ENCODE measurements around the gene HOXB3.

HOXB3 gene

GRCh38 chr17:48608494-48608834 lies 18.4 kb upstream of the HOXB3 start:
- no peak for TF ChIP-seq CTCF (IDR thresholded peaks at IDR 0.05; ENCODE audit: borderline replicate concordance, extremely low read depth, low read length, poor library complexity, severe bottlenecking)
- no peak for TF ChIP-seq EZH2 (IDR thresholded peaks at IDR 0.05; ENCODE audit: borderline replicate concordance, low read depth, low read length, severe bottlenecking)
- H3K27ac ChIP-seq (ENCODE audit: low read length), result no peak overlapping the region
- H3K4me2 ChIP-seq (ENCODE audit: insufficient read depth, low read length), result no peak overlapping the region
- no peak for ATAC-seq (ENCODE audit: insufficient read depth, low read depth)
- H4K20me1 ChIP-seq (ENCODE audit: insufficient read depth, low read length), result no peaks in the 10 kb centered on the region
- no peak for DNase-seq
- H3K4me1 ChIP-seq (ENCODE audit: insufficient read depth, low read length), result no peaks in the 10 kb centered on the region
- no peak overlapping the region for H3K9ac ChIP-seq (ENCODE audit: low read depth, low read length)
- no peaks in the 10 kb centered on the region for H3K36me3 ChIP-seq (ENCODE audit: insufficient read depth, low read length)
- no peak overlapping the region for H3K4me3 ChIP-seq (ENCODE audit: low read depth in 1 of 2, low read length in 2 of 2)
- no peaks in the 10 kb centered on the region for H3K9me3 ChIP-seq (ENCODE audit: insufficient read depth, low read length, severe bottlenecking)
- H2AFZ ChIP-seq (ENCODE audit: low read depth, low read length), result no peak overlapping the region
- H3K27me3 ChIP-seq (ENCODE audit: insufficient read depth, low read length, poor library complexity), result peaks cover 13% of the 10 kb centered on the region
- H3K79me2 ChIP-seq (ENCODE audit: insufficient read depth, low read length), result no peaks in the 10 kb centered on the region

GRCh38 chr17:48606892-48607614 lies 17.0 kb upstream of the HOXB3 start:
- no peak overlapping the region for H3K4me3 ChIP-seq (ENCODE audit: low read depth in 1 of 2, low read length in 2 of 2)
- H3K27me3 ChIP-seq (ENCODE audit: insufficient read depth, low read length, poor library complexity), result peaks cover 13% of the 10 kb centered on the region
- no peak overlapping the region for H2AFZ ChIP-seq (ENCODE audit: low read depth, low read length)
- H3K9ac ChIP-seq (ENCODE audit: low read depth, low read length), result no peak overlapping the region
- no peaks in the 10 kb centered on the region for H3K79me2 ChIP-seq (ENCODE audit: insufficient read depth, low read length)
- no peaks in the 10 kb centered on the region for H3K4me1 ChIP-seq (ENCODE audit: insufficient read depth, low read length)
- no peak overlapping the region for H3K27ac ChIP-seq (ENCODE audit: low read length)
- no peaks in the 10 kb centered on the region for H4K20me1 ChIP-seq (ENCODE audit: insufficient read depth, low read length)
- ATAC-seq (ENCODE audit: insufficient read depth, low read depth), result no peak
- DNase-seq, result no peak
- H3K9me3 ChIP-seq (ENCODE audit: insufficient read depth, low read length, severe bottlenecking), result no peaks in the 10 kb centered on the region
- no peaks in the 10 kb centered on the region for H3K36me3 ChIP-seq (ENCODE audit: insufficient read depth, low read length)
- no peak overlapping the region for H3K4me2 ChIP-seq (ENCODE audit: insufficient read depth, low read length)
- TF ChIP-seq CTCF (IDR thresholded peaks at IDR 0.05; ENCODE audit: borderline replicate concordance, extremely low read depth, low read length, poor library complexity, severe bottlenecking) (no peak), EZH2 (IDR thresholded peaks at IDR 0.05; ENCODE audit: borderline replicate concordance, low read depth, low read length, severe bottlenecking) (no peak)

DNA sequence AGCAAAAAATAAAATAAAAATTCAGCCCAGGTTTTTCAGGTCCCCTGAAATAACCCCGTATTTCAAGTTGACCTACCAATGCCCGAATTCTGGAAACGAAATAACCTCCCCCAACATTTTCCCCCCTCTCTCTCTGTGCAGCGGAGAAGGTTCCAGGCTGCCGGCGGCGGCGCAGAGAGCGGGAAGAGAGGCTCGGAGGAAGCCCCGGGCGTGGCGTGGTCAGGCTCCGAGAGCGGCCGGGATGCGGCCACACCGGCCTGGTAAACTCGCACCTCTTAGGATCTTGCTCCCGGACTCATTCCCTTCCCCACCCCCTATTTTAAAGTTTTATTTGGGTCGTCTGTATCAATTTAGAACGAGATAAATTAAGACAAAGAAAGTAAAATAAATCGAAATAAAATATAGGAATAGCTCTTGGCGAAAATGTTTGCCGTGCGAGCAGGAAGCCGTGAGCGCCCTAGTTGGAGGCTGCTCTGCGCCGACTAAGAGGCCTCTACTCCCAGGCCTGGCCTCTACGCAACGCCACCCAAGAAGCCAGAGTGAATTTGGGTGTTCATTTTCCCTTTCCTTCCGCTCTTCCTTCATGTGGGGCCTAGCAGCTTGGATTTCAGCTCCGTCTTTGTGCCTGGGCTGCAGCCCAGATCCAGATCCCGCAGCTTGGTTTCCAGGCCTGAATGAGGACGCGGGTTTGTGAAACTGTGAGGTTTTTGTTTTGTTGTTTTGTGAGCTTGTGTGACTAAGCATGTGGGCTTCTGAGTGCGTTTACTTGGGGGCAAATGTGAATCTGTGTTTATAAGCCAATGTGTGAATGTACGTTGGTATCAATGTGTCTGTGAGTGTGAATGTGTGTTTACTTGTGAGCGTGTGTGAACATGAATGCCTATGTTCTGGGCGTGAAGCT lies 16.2 kb upstream of the HOXB3 start:
- Histone ChIP-seq H3K9ac (ENCODE audit: low read depth, low read length) (no peak overlapping the region), H3K27me3 (ENCODE audit: insufficient read depth, low read length, poor library complexity) (peaks cover 11% of the 10 kb centered on the region), H3K36me3 (ENCODE audit: insufficient read depth, low read length) (no peaks in the 10 kb centered on the region), H3K27ac (ENCODE audit: low read length) (no peak overlapping the region), H3K79me2 (ENCODE audit: insufficient read depth, low read length) (no peaks in the 10 kb centered on the region), H3K4me1 (ENCODE audit: insufficient read depth, low read length) (no peaks in the 10 kb centered on the region), H3K9me3 (ENCODE audit: insufficient read depth, low read length, severe bottlenecking) (no peaks in the 10 kb centered on the region), H3K4me3 (ENCODE audit: low read depth in 1 of 2, low read length in 2 of 2) (no peak overlapping the region), H4K20me1 (ENCODE audit: insufficient read depth, low read length) (no peaks in the 10 kb centered on the region), H3K4me2 (ENCODE audit: insufficient read depth, low read length) (no peak overlapping the region), H2AFZ (ENCODE audit: low read depth, low read length) (no peak overlapping the region)
- TF ChIP-seq EZH2 (IDR thresholded peaks at IDR 0.05; ENCODE audit: borderline replicate concordance, low read depth, low read length, severe bottlenecking), result no peak
- ATAC-seq (ENCODE audit: insufficient read depth, low read depth), result no peak
- no peak for DNase-seq

DNA sequence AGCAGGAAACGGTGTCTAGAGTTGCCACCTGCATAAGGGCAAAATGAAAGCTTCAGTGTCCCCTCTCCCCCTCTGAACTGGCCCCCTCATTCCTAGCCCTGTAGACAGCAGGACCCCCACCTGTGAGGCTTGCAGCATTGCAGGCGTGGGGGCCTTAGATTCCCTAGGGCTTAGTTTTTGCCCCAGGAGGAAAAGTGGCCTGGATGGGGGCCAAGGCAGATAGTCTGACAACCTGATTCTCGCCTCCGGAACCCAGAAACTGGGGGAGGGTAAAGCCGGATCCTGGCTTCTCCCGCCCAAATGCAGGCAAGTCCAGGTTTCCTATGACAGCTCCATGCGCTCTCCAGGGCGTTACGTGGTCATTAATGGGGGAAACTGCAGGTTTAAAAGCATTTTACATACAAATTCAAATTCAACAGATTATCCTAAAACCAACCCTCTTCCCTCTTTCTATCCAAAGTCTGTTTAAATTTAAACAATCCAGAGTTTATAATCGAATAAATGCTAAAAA lies 15.4 kb upstream of the HOXB3 start:
- TF ChIP-seq EZH2 (IDR thresholded peaks at IDR 0.05; ENCODE audit: borderline replicate concordance, low read depth, low read length, severe bottlenecking) (no peak), CTCF (IDR thresholded peaks at IDR 0.05; ENCODE audit: borderline replicate concordance, extremely low read depth, low read length, poor library complexity, severe bottlenecking) (no peak)
- Histone ChIP-seq H2AFZ (ENCODE audit: low read depth, low read length) (no peak overlapping the region), H3K4me2 (ENCODE audit: insufficient read depth, low read length) (no peak overlapping the region), H3K79me2 (ENCODE audit: insufficient read depth, low read length) (no peaks in the 10 kb centered on the region), H3K9me3 (ENCODE audit: insufficient read depth, low read length, severe bottlenecking) (no peaks in the 10 kb centered on the region), H4K20me1 (ENCODE audit: insufficient read depth, low read length) (no peaks in the 10 kb centered on the region), H3K27me3 (ENCODE audit: insufficient read depth, low read length, poor library complexity) (peaks cover 11% of the 10 kb centered on the region), H3K4me1 (ENCODE audit: insufficient read depth, low read length) (no peaks in the 10 kb centered on the region), H3K36me3 (ENCODE audit: insufficient read depth, low read length) (no peaks in the 10 kb centered on the region), H3K4me3 (ENCODE audit: low read depth in 1 of 2, low read length in 2 of 2) (no peak overlapping the region), H3K9ac (ENCODE audit: low read depth, low read length) (no peak overlapping the region), H3K27ac (ENCODE audit: low read length) (no peak overlapping the region)
- no peak for DNase-seq
- ATAC-seq (ENCODE audit: insufficient read depth, low read depth), result no peak

Data from DND-41 (cell line).